ENCODE results near the gene ATP5MK.

- TF ChIP-seq POLR2A (IDR thresholded peaks at IDR 0.05; ENCODE audit: low read length) (no peak), GATA1 (IDR thresholded peaks at IDR 0.05; ENCODE audit: low read depth, low read length) (no peak)
Observed at GRCh38 chr10:103350175-103350516, 46.1 kb downstream of the ATP5MK start.

Measured in erythroblast (primary cell).